K562 treated with DMSO at 1 percent for 4 hours (cell line): ENCODE data around the gene CORO1A. TPM values are rescaled to one million over a fixed set of nuclear protein-coding genes. Genes with fewer than 3 reads are reported as not detected.

Source experiments
- total RNA-seq: library from RNA; unstranded; fragments of 300-600 nt; gene quantifications from 2 replicates; pipeline ENCODE4 v1.2.3, GENCODE V29; 2022; ENCODE audit not compliant: insufficient read depth

Gene CORO1A
- 51.9 and 59.7 TPM in 2 replicates for total RNA-seq

GRCh38 chr16:30183233-30184095 is at the start of gene CORO1A:
TSS of gene CORO1A (plus strand) at chr16:30183602. CDS start at chr16:30185210, 1,608 bp downstream.

GRCh38 chr16:30193615-30194014 is 10.2 kb downstream of the CORO1A start, which contains the start of the genes BOLA2B and SLX1A:
TSS of gene BOLA2B (minus strand) at chr16:30193666. CDS start at chr16:30193595, 71 bp downstream.
TSS of gene SLX1A (plus strand) at chr16:30193875. CDS start at chr16:30194085, 210 bp downstream.

GRCh38 chr16:30199049-30199448 is 15.6 kb downstream of the CORO1A start, which contains the start of gene SULT1A3:
TSS of gene SULT1A3 (plus strand) at chr16:30199255. CDS start at chr16:30200729, 1,474 bp downstream.

Other genes starting within 250 kb of the CORO1A start
- gene TMEM219, start 221.5 kb upstream of the CORO1A start, total RNA-seq = 135 and 156 TPM in 2 replicates
- 38.2 and 41.0 TPM in 2 replicates for gene TAOK2, start 209.7 kb upstream of the CORO1A start, total RNA-seq
- gene HIRIP3, start 188.0 kb upstream of the CORO1A start, total RNA-seq = 17.1 and 21.6 TPM in 2 replicates
- 82.3 and 93.3 TPM in 2 replicates for gene INO80E, start 187.4 kb upstream of the CORO1A start, total RNA-seq
- 0.90 and 3.2 TPM in 2 replicates for gene DOC2A, start 172.6 kb upstream of the CORO1A start, total RNA-seq
- not detected in 2 replicates for gene C16orf92, start 160.4 kb upstream of the CORO1A start, total RNA-seq
- 1.1 and 1.9 TPM in 2 replicates for gene TLCD3B, start 152.3 kb upstream of the CORO1A start, total RNA-seq
- gene ALDOA, start 117.8 kb upstream of the CORO1A start, total RNA-seq = 2,294 and 2,366 TPM in 2 replicates
- gene PPP4C, start 107.6 kb upstream of the CORO1A start, total RNA-seq = 274 and 297 TPM in 2 replicates
- 0.52 TPM in 1 of 2 replicates, not detected in the other for gene TBX6, start 91.7 kb upstream of the CORO1A start, total RNA-seq
- gene YPEL3, start 87.4 kb upstream of the CORO1A start, total RNA-seq = 79.8 and 89.6 TPM in 2 replicates
- 1.5 TPM in 2 replicates for gene GDPD3, start 70.1 kb upstream of the CORO1A start, total RNA-seq
- 46.3 and 68.0 TPM in 2 replicates for gene MAPK3, start 60.4 kb upstream of the CORO1A start, total RNA-seq
- 33.4 and 66.9 TPM in 2 replicates for gene BOLA2B, start 10.1 kb downstream of the CORO1A start, total RNA-seq
- gene SLX1A, start 10.3 kb downstream of the CORO1A start, total RNA-seq = 66.3 and 70.6 TPM in 2 replicates
- 3.7 and 10.9 TPM in 2 replicates for gene SULT1A3, start 15.7 kb downstream of the CORO1A start, total RNA-seq
- gene NPIPB13, start 64.9 kb downstream of the CORO1A start, total RNA-seq = 2.5 and 3.8 TPM in 2 replicates
- gene CD2BP2, start 171.7 kb downstream of the CORO1A start, total RNA-seq = 25.6 and 32.0 TPM in 2 replicates
- 44.5 and 53.6 TPM in 2 replicates for gene TBC1D10B, start 186.9 kb downstream of the CORO1A start, total RNA-seq
- not detected in 2 replicates for gene MYL11, start 191.2 kb downstream of the CORO1A start, total RNA-seq
- 1.9 and 2.4 TPM in 2 replicates for gene SEPTIN1, start 199.0 kb downstream of the CORO1A start, total RNA-seq
- 5.8 and 10.6 TPM in 2 replicates for gene ZNF48, start 211.8 kb downstream of the CORO1A start, total RNA-seq
- gene ZNF771, start 224.0 kb downstream of the CORO1A start, total RNA-seq = 9.1 and 10.3 TPM in 2 replicates
- 49.1 and 53.8 TPM in 2 replicates for gene DCTPP1, start 246.4 kb downstream of the CORO1A start, total RNA-seq